ENCODE data around the gene SMC1B. TPM values are rescaled to one million over a fixed set of nuclear protein-coding genes. Genes with fewer than 3 reads are reported as not detected.

The SMC1B gene
- total and polyA plus RNA-seq, 9 of the 15 experiments (the other 6 are each of a cell fraction or from before 2014, with no cell fraction given): 0.03 TPM; not detected in 8

- TF ChIP-seq SFPQ (IDR thresholded peaks at IDR 0.05; ENCODE audit: low read depth, low read length) (no peak), ZNF121 (CRISPR knock-in tag; conservative IDR thresholded peaks at IDR 0.05) (no peak), ZNF174 (CRISPR knock-in tag; IDR thresholded peaks at IDR 0.05) (no peak), ETV6 (IDR thresholded peaks at IDR 0.05; ENCODE audit: borderline replicate concordance in 1 of 2, low read depth in 2 of 2, low read length in 1 of 2) (no peak), ETV6 (CRISPR knock-in tag; IDR thresholded peaks at IDR 0.05; ENCODE audit: borderline replicate concordance) (no peak), CEBPG (CRISPR knock-in tag; IDR thresholded peaks at IDR 0.05) (no peak), CEBPG (tag; conservative IDR thresholded peaks at IDR 0.05 in 1 of 2, IDR thresholded peaks at IDR 0.05 in 1 of 2) (no peak), POLR2G (IDR thresholded peaks at IDR 0.05; ENCODE audit: low read depth, low read length) (peak; percentile 84), ZNF76 (CRISPR knock-in tag; IDR thresholded peaks at IDR 0.05; ENCODE audit: borderline replicate concordance) (no peak), ELK1 (CRISPR knock-in tag; IDR thresholded peaks at IDR 0.05) (no peak), ESRRA (IDR thresholded peaks at IDR 0.05; ENCODE audit: borderline replicate concordance, low read depth) (peak; percentile 68; the same call in 1 of the 2 replicates), MAFF (IDR thresholded peaks at IDR 0.05; ENCODE audit: low read length) (no peak), ZNF586 (CRISPR knock-in tag; conservative IDR thresholded peaks at IDR 0.05) (no peak), MAX (CRISPR knock-in tag; IDR thresholded peaks at IDR 0.05) (peak; percentile 26; the same call in 1 of the 2 replicates), HDAC3 (IDR thresholded peaks at IDR 0.05; ENCODE audit: borderline replicate concordance, partially characterized antibody) (no peak), ZNF436 (CRISPR knock-in tag; IDR thresholded peaks at IDR 0.05) (no peak)
- TF ChIP-seq, protein P1, sequence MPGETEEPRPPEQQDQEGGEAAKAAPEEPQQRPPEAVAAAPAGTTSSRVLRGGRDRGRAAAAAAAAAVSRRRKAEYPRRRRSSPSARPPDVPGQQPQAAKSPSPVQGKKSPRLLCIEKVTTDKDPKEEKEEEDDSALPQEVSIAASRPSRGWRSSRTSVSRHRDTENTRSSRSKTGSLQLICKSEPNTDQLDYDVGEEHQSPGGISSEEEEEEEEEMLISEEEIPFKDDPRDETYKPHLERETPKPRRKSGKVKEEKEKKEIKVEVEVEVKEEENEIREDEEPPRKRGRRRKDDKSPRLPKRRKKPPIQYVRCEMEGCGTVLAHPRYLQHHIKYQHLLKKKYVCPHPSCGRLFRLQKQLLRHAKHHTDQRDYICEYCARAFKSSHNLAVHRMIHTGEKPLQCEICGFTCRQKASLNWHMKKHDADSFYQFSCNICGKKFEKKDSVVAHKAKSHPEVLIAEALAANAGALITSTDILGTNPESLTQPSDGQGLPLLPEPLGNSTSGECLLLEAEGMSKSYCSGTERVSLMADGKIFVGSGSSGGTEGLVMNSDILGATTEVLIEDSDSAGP (CRISPR knock-in tag; IDR thresholded peaks at IDR 0.05): no peak
- TF ChIP-seq, protein P2, sequence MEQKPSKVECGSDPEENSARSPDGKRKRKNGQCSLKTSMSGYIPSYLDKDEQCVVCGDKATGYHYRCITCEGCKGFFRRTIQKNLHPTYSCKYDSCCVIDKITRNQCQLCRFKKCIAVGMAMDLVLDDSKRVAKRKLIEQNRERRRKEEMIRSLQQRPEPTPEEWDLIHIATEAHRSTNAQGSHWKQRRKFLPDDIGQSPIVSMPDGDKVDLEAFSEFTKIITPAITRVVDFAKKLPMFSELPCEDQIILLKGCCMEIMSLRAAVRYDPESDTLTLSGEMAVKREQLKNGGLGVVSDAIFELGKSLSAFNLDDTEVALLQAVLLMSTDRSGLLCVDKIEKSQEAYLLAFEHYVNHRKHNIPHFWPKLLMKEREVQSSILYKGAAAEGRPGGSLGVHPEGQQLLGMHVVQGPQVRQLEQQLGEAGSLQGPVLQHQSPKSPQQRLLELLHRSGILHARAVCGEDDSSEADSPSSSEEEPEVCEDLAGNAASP (IDR thresholded peaks at IDR 0.05): no peak
These were observed 103.8 kb downstream of the SMC1B start, which contains the start of gene FAM118A (continued) for GRCh38 chr22:45309422-45310227.

Measured in K562 (cell line).